B cell (primary cell): Measurements from ENCODE around the gene PTPN21. TPM values are rescaled to one million over a fixed set of nuclear protein-coding genes. Genes with fewer than 3 reads are reported as not detected.

Source experiments
- ATAC-seq: fragments of 200-7000 bp; cut with Tn5 transposase; one replicate; pipeline ENCODE4 v1.10.0; 2021; ENCODE audit warnings: low read depth, mild to moderate bottlenecking, moderate number of reproducible peaks, moderate library complexity
- CTCF ChIA-PET: fragments of 350-600 bp; sonication (Branson Sonifier 250); formaldehyde crosslinking; loops from one replicate; lab custom pipeline; 2021; ENCODE audit warnings: antibody characterized with exemption, inconsistent platforms; lab: Charles Lee
- POLR2A ChIA-PET: fragments of 350-600 bp; sonication (Branson Sonifier 250); formaldehyde crosslinking; loops from one replicate; lab custom pipeline; 2021; ENCODE audit warnings: antibody characterized with exemption; lab: Charles Lee
- DNase-seq: peaks from one replicate; pipeline ENCODE4 v3.0.0; 2013
- H2AFZ ChIP-seq: 2 replicates; pipeline ENCODE4 v1.6.1; 2012; ENCODE audit warnings: mild to moderate bottlenecking, low read depth, low read length; ENCODE audit not compliant: insufficient read depth, poor library complexity, severe bottlenecking
- H3K27ac ChIP-seq, 2 donors: 1 replicate in 1 of 2; 2 replicates in 1 of 2; pipeline ENCODE4 v1.5.1; 2012 to 2013; ENCODE audit warnings: low read length in 2 of 2, mild to moderate bottlenecking in 2 of 2, moderate library complexity in 1 of 2
- H3K27me3 ChIP-seq, 4 experiments: fragments of 200-600 bp in 1 of 4; sonication (generic) in 1 of 4; replicated peaks in 1 of 4; 1 replicate in 2 of 4; 2 replicates in 2 of 4; pipeline versions ENCODE4 v1.6.1 to v1.7.0; 2013 to 2016; ENCODE audit warnings: low read length in 3 of 4, mild to moderate bottlenecking in 2 of 4, mixed read lengths in 1 of 4, moderate library complexity in 1 of 4; ENCODE audit not compliant: insufficient read depth in 4 of 4, control insufficient read depth in 3 of 4; ENCODE audit errors: control extremely low read depth in 1 of 4
- H3K36me3 ChIP-seq, 2 experiments: replicated peaks in 1 of 2; 1 replicate in 1 of 2; 2 replicates in 1 of 2; pipeline versions ENCODE4 v1.6.1 to v1.7.1; 2013; ENCODE audit warnings: low read length in 1 of 2; ENCODE audit not compliant: insufficient read depth in 2 of 2, control insufficient read depth in 1 of 2; ENCODE audit errors: control extremely low read depth in 1 of 2, extremely low read depth in 1 of 2
- H3K4me1 ChIP-seq, 2 donors: fragments of 200-600 bp in 1 of 2; sonication (generic) in 1 of 2; 1 replicate in 1 of 2; 2 replicates in 1 of 2; pipeline versions ENCODE4 v1.5.1 to v1.6.1; 2013 to 2017; ENCODE audit warnings: low read length in 2 of 2; ENCODE audit not compliant: control insufficient read depth in 2 of 2, insufficient read depth in 2 of 2
- H3K4me2 ChIP-seq: replicated peaks from 2 replicates; pipeline ENCODE3; 2012; ENCODE audit warnings: mild to moderate bottlenecking, low read depth, low read length; ENCODE audit not compliant: poor library complexity, severe bottlenecking
- H3K4me3 ChIP-seq, 5 experiments: fragments of 200-600 bp in 1 of 5; sonication (generic) in 1 of 5; 1 replicate in 3 of 5; 2 replicates in 2 of 5; pipeline versions ENCODE4 v1.5.1 to v1.7.0; 2011 to 2016; ENCODE audit warnings: low read length in 4 of 5, mild to moderate bottlenecking in 4 of 5, low read depth in 2 of 5, control low read depth in 1 of 5, moderate library complexity in 1 of 5; ENCODE audit not compliant: insufficient read depth in 1 of 5; ENCODE audit errors: control extremely low read depth in 1 of 5, extremely low read depth in 1 of 5
- H3K79me2 ChIP-seq: fragments of 200-600 bp; sonication (generic); one replicate; pipeline ENCODE4 v1.6.0; 2016; ENCODE audit warnings: low read length; ENCODE audit not compliant: control insufficient read depth, insufficient read depth
- H3K9ac ChIP-seq: fragments of 200-600 bp; sonication (generic); 2 replicates; pipeline ENCODE4 v1.6.1; 2017; ENCODE audit warnings: mild to moderate bottlenecking, low read length, moderate library complexity
- H3K9me3 ChIP-seq, 3 donors: one replicate each; pipeline versions ENCODE4 v1.6.1 to v1.7.1; 2013; ENCODE audit warnings: low read length in 2 of 3; ENCODE audit not compliant: control insufficient read depth in 2 of 3, insufficient read depth in 1 of 3; ENCODE audit errors: control extremely low read depth in 1 of 3
- H4K20me1 ChIP-seq: 2 replicates; pipeline ENCODE4 v1.6.0; 2012; ENCODE audit warnings: mild to moderate bottlenecking, low read length; ENCODE audit not compliant: insufficient read depth, control insufficient read depth, poor library complexity, severe bottlenecking
- H3K27ac Mint-ChIP-seq: one replicate; pipeline ENCODE4 v1.8.0; 2021; ENCODE audit warnings: mixed read lengths
- H3K27me3 Mint-ChIP-seq: one replicate; pipeline ENCODE4 v1.8.0; 2021; ENCODE audit warnings: mixed read lengths
- H3K4me1 Mint-ChIP-seq: one replicate; pipeline ENCODE4 v1.8.0; 2021; ENCODE audit warnings: mixed read lengths
- H3K4me3 Mint-ChIP-seq: one replicate; pipeline ENCODE4 v1.8.0; 2021; ENCODE audit warnings: mixed read lengths
- H3K9me3 Mint-ChIP-seq: one replicate; pipeline ENCODE4 v1.8.0; 2022; ENCODE audit warnings: mixed read lengths; ENCODE audit not compliant: insufficient read depth
- EZH2 ChIP-seq: IDR thresholded peaks from 2 replicates; pipeline ENCODE4 v1.6.1; 2012; ENCODE audit warnings: borderline replicate concordance, low read depth, mild to moderate bottlenecking, moderate library complexity, low read length; ENCODE audit not compliant: insufficient read depth, poor library complexity, severe bottlenecking
- WGBS: methylation state at CpG from one replicate; pipeline ENCODE4 v1.1.5; 2013; ENCODE audit warnings: missing lambda C conversion rate; ENCODE audit not compliant: insufficient coverage; 5-methylcytosine and 5-hydroxymethylcytosine counted together
- intact Hi-C: fragments of 100-400 bp; cut with micrococcal nuclease; formaldehyde crosslinking; loops from one replicate; pipeline ENCODE4 v1.10.0; 2022
- polyA plus RNA-seq: library from polyadenylated mRNA; depleted of rRNA; stranded (reverse); fragments of >200 nt; gene quantifications from 2 replicates; pipeline ENCODE4 v1.2.3, GENCODE V29; 2012
- small RNA-seq: library from RNA; depleted of rRNA; stranded (forward); fragments of <200 nt; gene quantifications from one replicate; pipeline ENCODE3, GENCODE V24; 2012; ENCODE audit warnings: low replicate concordance, low read depth; ENCODE audit not compliant: insufficient read length
- total RNA-seq, 2 donors: library from RNA; stranded (reverse); fragments of 120-200 nt in 1 of 2; gene quantifications; 1 replicate in 1 of 2; 2 replicates in 1 of 2; pipeline versions ENCODE4 v1.2.3 to v1.2.4, GENCODE V29; 2013 to 2022
- TF ChIP-seq, protein P1 (sequence below): fragments of 200-600 bp; IDR thresholded peaks from one replicate; pipeline ENCODE4 v1.8.0; 2022; ENCODE audit warnings: antibody characterized with exemption, mild to moderate bottlenecking

PTPN21 gene
- total and polyA plus RNA-seq, 2 donors (not counting 1 experiment from before 2014, with no cell fraction given), result not detected

DNA sequence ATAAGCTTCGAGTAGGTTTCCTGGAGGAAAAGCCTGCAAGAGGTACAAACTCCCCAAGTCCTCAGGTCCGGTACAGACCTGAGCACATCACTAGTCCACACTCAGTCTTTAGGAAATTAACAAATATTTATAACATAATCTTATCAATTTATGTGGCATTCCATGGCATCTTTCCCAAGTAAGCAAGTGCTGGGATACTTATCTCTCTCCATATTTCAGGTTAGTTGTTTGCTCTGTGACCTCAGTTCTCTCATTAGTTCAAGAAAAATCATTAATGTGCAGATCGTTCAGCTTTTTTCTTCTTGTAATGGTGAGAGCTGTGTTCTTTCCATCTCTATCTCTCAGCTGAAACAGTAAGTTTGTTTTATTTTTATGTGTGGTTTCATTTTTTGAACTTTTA is 134.6 kb downstream of the PTPN21 start:
- Histone ChIP-seq H3K36me3 (no peaks in the 10 kb centered on the region), H3K4me2 (no peak overlapping the region), H3K9ac (no peak overlapping the region), H3K79me2 (no peaks in the 10 kb centered on the region), H3K9me3 (peaks cover 0 to 12% (median 8%) of the 10 kb centered on the region in 3 donors), H3K27me3 (no peaks in the 10 kb centered on the region), H3K4me3 (no peak overlapping the region), H3K27ac (no peak overlapping the region), H2AFZ (no peak overlapping the region), H4K20me1 (no peaks in the 10 kb centered on the region), H3K4me1 (no peaks in the 10 kb centered on the region)
- ATAC-seq, result no peak
- ChIA-PET CTCF (no interaction called here), POLR2A (no interaction called here)
- Mint-ChIP-seq H3K27me3 (no peaks in the 10 kb centered on the region), H3K27ac (no peak overlapping the region), H3K4me3 (no peak overlapping the region), H3K9me3 (peaks cover 12% of the 10 kb centered on the region), H3K4me1 (no peaks in the 10 kb centered on the region)
- no peak for DNase-seq
- TF ChIP-seq, protein P1, sequence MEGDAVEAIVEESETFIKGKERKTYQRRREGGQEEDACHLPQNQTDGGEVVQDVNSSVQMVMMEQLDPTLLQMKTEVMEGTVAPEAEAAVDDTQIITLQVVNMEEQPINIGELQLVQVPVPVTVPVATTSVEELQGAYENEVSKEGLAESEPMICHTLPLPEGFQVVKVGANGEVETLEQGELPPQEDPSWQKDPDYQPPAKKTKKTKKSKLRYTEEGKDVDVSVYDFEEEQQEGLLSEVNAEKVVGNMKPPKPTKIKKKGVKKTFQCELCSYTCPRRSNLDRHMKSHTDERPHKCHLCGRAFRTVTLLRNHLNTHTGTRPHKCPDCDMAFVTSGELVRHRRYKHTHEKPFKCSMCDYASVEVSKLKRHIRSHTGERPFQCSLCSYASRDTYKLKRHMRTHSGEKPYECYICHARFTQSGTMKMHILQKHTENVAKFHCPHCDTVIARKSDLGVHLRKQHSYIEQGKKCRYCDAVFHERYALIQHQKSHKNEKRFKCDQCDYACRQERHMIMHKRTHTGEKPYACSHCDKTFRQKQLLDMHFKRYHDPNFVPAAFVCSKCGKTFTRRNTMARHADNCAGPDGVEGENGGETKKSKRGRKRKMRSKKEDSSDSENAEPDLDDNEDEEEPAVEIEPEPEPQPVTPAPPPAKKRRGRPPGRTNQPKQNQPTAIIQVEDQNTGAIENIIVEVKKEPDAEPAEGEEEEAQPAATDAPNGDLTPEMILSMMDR, result no peak
- no peak for TF ChIP-seq EZH2
- no CpG with 5 or more reads among the region's 3 CpGs for WGBS
- intact Hi-C loops, result no loop called here

GRCh38 chr14:88417594-88417993 is 137.2 kb downstream of the PTPN21 start:
- no peaks in the 10 kb centered on the region for H3K4me1 Mint-ChIP-seq
- intact Hi-C loops, result no loop called here
- no peak for ATAC-seq

More at GRCh38 chr14:88417594-88417993, 137.2 kb downstream of the PTPN21 start:
- Histone ChIP-seq H4K20me1 (no peaks in the 10 kb centered on the region), H3K9me3 (peaks cover 0 to 12% (median 12%) of the 10 kb centered on the region in 3 donors), H3K36me3 (no peaks in the 10 kb centered on the region), H3K9ac (no peak overlapping the region), H3K27me3 (no peaks in the 10 kb centered on the region), H3K4me3 (no peak overlapping the region), H3K4me2 (no peak overlapping the region), H3K79me2 (no peaks in the 10 kb centered on the region), H3K27ac (no peak overlapping the region), H3K4me1 (no peaks in the 10 kb centered on the region), H2AFZ (no peak overlapping the region)
- Mint-ChIP-seq H3K9me3 (peaks cover 22% of the 10 kb centered on the region), H3K27me3 (no peaks in the 10 kb centered on the region), H3K4me3 (no peak overlapping the region), H3K27ac (no peak overlapping the region)
- no peak for TF ChIP-seq EZH2
- TF ChIP-seq, protein P1, result no peak
- ChIA-PET POLR2A (no interaction called here), CTCF (no interaction called here)
- DNase-seq, result no peak

Small RNA genes lying within 50 kb of the gene (small RNA-seq; reads per million reads assigned to genes)
- not detected for gene RNU4-22P

Other genes starting within 250 kb of the PTPN21 start
- gene KCNK10, start 231.7 kb downstream of the PTPN21 start, total RNA-seq, result 0.20 and 0.34 TPM in 2 replicates
- not detected in 2 replicates for gene KCNK10, start 231.7 kb downstream of the PTPN21 start, polyA plus RNA-seq
- gene SPATA7, start 169.3 kb downstream of the PTPN21 start, total RNA-seq, result 3.2 and 3.3 TPM in 2 replicates
- gene SPATA7, start 169.3 kb downstream of the PTPN21 start, polyA plus RNA-seq, result 0.59 and 0.86 TPM in 2 replicates
- gene ZC3H14, start 8.0 kb upstream of the PTPN21 start, total RNA-seq, result 47.0 and 48.0 TPM in 2 replicates
- 21.2 and 31.1 TPM in 2 replicates for gene ZC3H14, start 8.0 kb upstream of the PTPN21 start, polyA plus RNA-seq
- 6.5 and 6.9 TPM in 2 replicates for gene EML5, start 237.9 kb upstream of the PTPN21 start, total RNA-seq
- gene EML5, start 237.9 kb upstream of the PTPN21 start, polyA plus RNA-seq, result 1.7 and 2.6 TPM in 2 replicates